Effector memory CD4-positive, alpha-beta T cell (primary cell): Measurements from ENCODE around the gene HFE.
A peak's percentile ranks its signal among the peaks of the same experiment; 100 is the strongest.
"Not testable (repeated sequence)": the region's sequence is repeated elsewhere in the genome, so short reads cannot be mapped to it uniquely, and the experiment has no call there.

Source experiments
- DNase-seq, 3 donors: peaks; one replicate each; pipeline ENCODE4 v3.0.0-alpha.2; 2020
- H3K27ac ChIP-seq: 2 replicates; pipeline ENCODE4 v1.7.0; 2013; ENCODE audit warnings: mild to moderate bottlenecking, low read length, moderate library complexity; ENCODE audit not compliant: insufficient read depth, poor library complexity, severe bottlenecking
- H3K27me3 ChIP-seq: replicated peaks from 2 replicates; pipeline ENCODE4 v1.7.0; 2013; ENCODE audit warnings: mild to moderate bottlenecking, low read length; ENCODE audit not compliant: insufficient read depth, control insufficient read depth, poor library complexity, severe bottlenecking
- H3K36me3 ChIP-seq: 2 replicates; pipeline ENCODE4 v1.7.0; 2013; ENCODE audit warnings: mild to moderate bottlenecking, low read length, moderate library complexity; ENCODE audit not compliant: control insufficient read depth, insufficient read depth
- H3K4me1 ChIP-seq: 2 replicates; pipeline ENCODE4 v1.7.0; 2013; ENCODE audit warnings: low read length, mild to moderate bottlenecking; ENCODE audit not compliant: control insufficient read depth, insufficient read depth, poor library complexity, severe bottlenecking
- H3K4me3 ChIP-seq: 2 replicates; pipeline ENCODE4 v1.7.0; 2013; ENCODE audit warnings: low read length, low read depth, mild to moderate bottlenecking; ENCODE audit not compliant: insufficient read depth, poor library complexity, severe bottlenecking
- H3K9me3 ChIP-seq: 2 replicates; pipeline ENCODE4 v1.7.0; 2013; ENCODE audit warnings: mild to moderate bottlenecking, low read length, moderate library complexity; ENCODE audit not compliant: control insufficient read depth
- total RNA-seq, 3 donors: gene quantifications; one replicate each; lab custom pipeline; 2026; lab: John Stamatoyannopoulos, UW

The HFE gene, protein sequence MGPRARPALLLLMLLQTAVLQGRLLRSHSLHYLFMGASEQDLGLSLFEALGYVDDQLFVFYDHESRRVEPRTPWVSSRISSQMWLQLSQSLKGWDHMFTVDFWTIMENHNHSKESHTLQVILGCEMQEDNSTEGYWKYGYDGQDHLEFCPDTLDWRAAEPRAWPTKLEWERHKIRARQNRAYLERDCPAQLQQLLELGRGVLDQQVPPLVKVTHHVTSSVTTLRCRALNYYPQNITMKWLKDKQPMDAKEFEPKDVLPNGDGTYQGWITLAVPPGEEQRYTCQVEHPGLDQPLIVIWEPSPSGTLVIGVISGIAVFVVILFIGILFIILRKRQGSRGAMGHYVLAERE
- 2.3 to 2.7 (median 2.4) reads per million in 3 donors for total RNA-seq

DNA sequence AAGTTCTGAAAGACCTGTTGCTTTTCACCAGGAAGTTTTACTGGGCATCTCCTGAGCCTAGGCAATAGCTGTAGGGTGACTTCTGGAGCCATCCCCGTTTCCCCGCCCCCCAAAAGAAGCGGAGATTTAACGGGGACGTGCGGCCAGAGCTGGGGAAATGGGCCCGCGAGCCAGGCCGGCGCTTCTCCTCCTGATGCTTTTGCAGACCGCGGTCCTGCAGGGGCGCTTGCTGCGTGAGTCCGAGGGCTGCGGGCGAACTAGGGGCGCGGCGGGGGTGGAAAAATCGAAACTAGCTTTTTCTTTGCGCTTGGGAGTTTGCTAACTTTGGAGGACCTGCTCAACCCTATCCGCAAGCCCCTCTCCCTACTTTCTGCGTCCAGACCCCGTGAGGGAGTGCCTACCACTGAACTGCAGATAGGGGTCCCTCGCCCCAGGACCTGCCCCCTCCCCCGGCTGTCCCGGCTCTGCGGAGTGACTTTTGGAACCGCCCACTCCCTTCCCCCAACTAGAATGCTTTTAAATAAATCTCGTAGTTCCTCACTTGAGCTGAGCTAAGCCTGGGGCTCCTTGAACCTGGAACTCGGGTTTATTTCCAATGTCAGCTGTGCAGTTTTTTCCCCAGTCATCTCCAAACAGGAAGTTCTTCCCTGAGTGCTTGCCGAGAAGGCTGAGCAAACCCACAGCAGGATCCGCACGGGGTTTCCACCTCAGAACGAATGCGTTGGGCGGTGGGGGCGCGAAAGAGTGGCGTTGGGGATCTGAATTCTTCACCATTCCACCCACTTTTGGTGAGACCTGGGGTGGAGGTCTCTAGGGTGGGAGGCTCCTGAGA is at the start of gene HFE:
HFE (plus strand) TSS at position 146 of the 832 bp plus-strand sequence; CDS start at position 158, 12 bp downstream.
- no peaks in the 10 kb centered on the region for H3K27me3 ChIP-seq
- peak in 2 of 3 donors; percentile 11 to 13 for DNase-seq
- H3K4me1 ChIP-seq = peaks cover 21% of the 10 kb centered on the region
- H3K9me3 ChIP-seq = no peaks in the 10 kb centered on the region
- no peaks in the 10 kb centered on the region for H3K36me3 ChIP-seq
- H3K27ac ChIP-seq = peak within 1 kb of the TSS; percentile 66
- peak within 1 kb of the TSS; percentile 91 for H3K4me3 ChIP-seq

DNA sequence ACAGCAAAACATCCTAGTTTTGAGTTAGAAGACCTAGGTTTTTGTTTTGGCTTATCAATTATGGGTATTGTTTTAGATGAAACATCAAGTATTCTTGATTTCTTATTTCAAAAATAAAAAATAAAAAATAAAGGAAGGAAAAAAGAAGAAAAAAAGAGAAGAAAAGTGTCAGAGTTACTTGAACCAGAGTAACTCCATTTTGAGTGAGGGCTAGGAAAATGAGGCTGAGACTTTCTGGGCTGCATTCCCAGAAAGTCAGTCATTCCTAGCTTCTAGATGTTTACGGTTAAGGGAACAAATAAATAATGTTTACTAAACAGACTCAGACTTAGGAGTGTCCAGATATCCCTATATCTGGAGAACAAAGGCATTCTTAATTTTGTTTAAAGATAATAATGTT is 45.3 kb upstream of the HFE start:
- no peaks in the 10 kb centered on the region for H3K4me1 ChIP-seq
- no peak overlapping the region for H3K4me3 ChIP-seq
- no peak for DNase-seq
- H3K27me3 ChIP-seq = no peaks in the 10 kb centered on the region
- H3K27ac ChIP-seq = no peak overlapping the region
- H3K9me3 ChIP-seq = no peaks in the 10 kb centered on the region
- H3K36me3 ChIP-seq = no peaks in the 10 kb centered on the region

DNA sequence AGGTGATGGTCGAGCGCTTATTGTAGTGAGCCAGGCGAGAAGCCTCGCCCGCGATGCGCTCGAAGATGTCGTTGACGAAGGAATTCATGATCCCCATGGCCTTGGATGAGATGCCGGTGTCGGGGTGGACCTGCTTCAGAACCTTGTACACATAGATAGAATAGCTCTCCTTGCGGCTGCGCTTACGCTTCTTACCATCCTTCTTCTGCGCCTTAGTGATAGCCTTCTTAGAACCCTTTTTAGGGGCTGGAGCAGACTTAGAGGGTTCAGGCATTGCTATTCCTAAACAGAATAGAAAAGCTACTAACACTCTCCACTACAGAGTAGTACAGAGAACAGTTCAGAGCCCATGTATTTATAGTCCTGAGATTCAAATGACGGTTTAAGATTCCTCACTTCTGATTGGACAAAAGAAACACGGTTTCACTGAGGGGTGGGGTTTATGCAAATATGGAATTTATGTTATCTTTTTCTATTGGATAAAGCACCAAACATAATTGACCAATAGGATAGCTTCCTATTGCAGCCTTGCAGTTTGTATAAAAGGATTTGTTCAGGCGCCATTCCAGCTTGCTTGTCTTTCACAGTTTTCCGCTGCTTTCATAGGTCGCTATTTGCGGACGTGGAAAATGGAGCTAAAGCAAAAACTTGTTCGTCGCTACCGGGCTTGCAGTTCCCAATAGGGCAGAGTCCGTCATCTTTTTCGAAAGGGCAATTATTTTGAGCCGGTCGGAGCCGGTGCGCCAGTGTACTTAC is 43.7 kb upstream of the HFE start:
- no peaks in the 10 kb centered on the region for H3K9me3 ChIP-seq
- H3K4me3 ChIP-seq = peak overlapping the region; percentile 52
- H3K4me1 ChIP-seq = no peaks in the 10 kb centered on the region
- H3K27me3 ChIP-seq = no peaks in the 10 kb centered on the region
- H3K36me3 ChIP-seq = no peaks in the 10 kb centered on the region
- H3K27ac ChIP-seq = peak overlapping the region; percentile 79
- peak; percentile 52 to 68 (median 62) for DNase-seq

DNA sequence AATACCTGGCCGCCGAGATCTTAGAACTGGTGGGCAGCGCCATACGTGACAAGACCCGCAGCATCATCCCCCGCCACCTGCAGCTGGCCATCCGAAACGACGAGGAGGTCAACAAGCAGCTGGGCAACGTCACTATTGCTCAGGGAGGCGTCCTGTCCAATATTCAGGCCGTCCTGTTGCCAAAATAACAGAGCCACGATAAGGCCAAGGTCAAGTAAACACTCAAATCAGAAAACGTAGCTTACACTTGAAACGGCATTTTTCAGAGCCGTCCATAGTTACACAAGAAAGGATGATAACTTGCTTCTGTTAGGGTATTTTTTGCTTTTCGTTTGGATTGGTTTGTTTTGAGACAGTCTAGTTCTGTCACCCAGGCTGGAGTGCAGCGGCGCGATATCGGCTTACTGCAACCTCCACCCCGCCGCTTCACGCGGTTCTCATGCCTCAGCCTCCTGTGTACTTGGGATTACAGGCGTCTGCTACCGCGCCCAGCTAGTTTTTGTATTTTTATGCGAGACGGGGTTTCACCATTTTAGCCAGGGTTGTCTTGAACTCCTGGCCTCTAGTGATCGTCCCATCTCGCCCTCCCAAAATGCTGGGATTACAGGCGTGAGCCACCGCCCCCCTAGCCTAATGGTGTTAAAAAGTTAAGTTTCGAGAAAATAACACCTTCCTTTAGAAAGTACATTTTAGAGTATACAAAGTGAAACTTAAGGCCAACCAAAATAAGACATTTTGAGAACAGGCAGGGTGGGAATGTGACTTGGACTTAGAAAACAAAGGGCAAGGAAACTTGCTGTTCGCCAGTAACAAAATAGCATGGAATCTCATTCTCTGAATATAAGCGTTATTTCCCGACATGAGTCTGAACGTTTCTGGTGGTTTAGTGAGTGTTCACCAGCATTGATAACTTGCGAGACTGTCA is 42.8 kb upstream of the HFE start:
- no peaks in the 10 kb centered on the region for H3K36me3 ChIP-seq
- peak in 1 of 3 donors; percentile 34 for DNase-seq
- no peaks in the 10 kb centered on the region for H3K4me1 ChIP-seq
- H3K9me3 ChIP-seq = no peaks in the 10 kb centered on the region
- peak overlapping the region; percentile 52 for H3K4me3 ChIP-seq
- no peaks in the 10 kb centered on the region for H3K27me3 ChIP-seq
- H3K27ac ChIP-seq = peak overlapping the region; percentile 79

DNA sequence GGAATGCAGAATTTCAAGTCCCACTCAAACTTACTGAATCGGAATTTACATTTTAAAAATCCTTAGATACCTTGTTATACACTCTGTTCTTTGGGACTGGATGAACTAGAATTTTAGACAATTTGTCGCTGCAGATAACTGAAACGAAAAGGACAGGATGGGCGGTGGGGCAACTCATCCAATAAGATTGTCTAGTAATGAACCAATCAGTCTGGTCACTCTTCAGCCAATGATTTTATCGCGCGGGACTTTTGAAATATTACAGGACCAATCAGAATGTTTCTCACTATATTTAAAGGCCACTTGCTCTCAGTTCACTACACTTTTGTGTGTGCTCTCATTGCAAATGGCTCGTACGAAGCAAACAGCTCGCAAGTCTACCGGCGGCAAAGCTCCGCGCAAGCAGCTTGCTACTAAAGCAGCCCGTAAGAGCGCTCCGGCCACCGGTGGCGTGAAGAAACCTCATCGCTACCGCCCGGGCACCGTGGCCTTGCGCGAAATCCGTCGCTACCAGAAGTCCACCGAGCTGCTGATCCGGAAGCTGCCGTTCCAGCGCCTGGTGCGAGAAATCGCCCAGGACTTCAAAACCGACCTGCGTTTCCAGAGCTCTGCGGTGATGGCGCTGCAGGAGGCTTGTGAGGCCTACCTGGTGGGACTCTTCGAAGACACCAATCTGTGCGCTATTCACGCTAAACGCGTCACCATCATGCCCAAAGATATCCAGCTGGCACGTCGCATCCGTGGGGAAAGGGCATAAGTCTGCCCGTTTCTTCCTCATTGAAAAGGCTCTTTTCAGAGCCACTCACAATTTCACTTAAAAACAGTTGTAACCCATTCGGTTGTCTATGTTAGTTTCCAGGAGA is 41.9 kb upstream of the HFE start:
- no peaks in the 10 kb centered on the region for H3K4me1 ChIP-seq
- H3K36me3 ChIP-seq = no peaks in the 10 kb centered on the region
- H3K4me3 ChIP-seq = peak overlapping the region; percentile 52
- H3K9me3 ChIP-seq = no peaks in the 10 kb centered on the region
- H3K27me3 ChIP-seq = no peaks in the 10 kb centered on the region
- DNase-seq = peak; percentile 51 to 75 (median 53)
- H3K27ac ChIP-seq = peak overlapping the region; percentile 79

DNA sequence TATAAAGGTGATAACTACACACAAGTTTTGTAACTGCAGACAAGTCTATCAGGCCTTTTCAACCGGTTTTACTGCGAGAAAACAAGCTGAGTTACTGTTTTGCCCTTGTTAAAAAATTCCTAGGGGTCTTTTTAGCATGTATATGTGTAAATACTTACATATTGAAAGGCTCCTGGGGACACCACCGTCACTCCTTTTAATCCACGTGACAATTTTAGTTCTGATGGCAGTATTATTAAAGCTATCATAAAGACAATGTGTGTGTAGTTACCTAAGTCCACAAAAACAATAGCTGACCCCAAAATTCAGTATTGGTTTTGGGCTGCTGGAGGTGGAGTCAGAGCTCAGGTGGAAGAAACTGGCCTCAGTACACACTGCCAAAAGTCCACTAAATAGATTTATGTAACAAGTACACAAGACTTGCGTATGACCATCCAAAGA is 41.3 kb upstream of the HFE start:
- Histone ChIP-seq H3K27me3 (no peaks in the 10 kb centered on the region), H3K4me3 (peak overlapping the region; percentile 52), H3K36me3 (no peaks in the 10 kb centered on the region), H3K9me3 (no peaks in the 10 kb centered on the region), H3K27ac (no peak overlapping the region), H3K4me1 (no peaks in the 10 kb centered on the region)
- DNase-seq = no peak

DNA sequence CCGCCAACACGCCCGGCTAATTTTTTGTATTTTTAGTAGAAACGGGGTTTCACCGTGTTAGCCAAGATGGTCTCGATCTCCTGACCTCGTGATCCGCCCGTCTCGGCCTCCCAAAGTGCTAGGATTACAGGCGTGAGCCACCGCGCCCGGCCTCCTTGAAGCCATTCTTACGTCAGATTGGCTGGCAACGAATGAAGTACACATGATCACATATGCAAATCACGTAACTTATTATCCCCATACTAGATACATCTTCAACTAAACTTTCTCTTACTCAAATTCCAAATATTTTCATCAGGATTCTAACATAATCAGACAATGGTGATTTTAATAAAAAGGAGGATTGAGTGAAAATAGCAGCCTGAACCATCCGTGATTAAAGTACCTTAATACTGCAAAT is 39.9 kb upstream of the HFE start:
- H3K4me3 ChIP-seq, H3K36me3 ChIP-seq, H3K27me3 ChIP-seq, DNase-seq, H3K4me1 ChIP-seq, H3K27ac ChIP-seq, H3K9me3 ChIP-seq: not testable (repeated sequence)

DNA sequence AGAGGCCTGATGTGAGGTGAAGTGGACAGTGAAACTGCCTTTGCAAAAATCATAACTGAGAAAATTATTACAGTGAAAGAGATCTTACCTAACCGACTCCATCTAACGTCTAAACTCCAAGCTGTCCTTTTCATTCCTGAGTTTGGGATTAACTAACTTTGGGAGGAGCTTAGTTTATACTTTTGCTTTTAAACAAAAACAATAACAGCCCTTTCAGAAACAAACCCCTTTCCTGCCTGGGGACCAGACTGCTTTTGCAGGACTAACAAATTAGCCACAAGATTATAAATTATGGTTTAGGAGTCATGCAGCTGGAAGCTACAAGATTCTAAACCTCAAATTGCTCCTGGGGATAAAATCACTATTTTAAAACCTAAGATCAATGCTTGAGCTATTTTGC is 38.6 kb upstream of the HFE start:
- H3K36me3 ChIP-seq = no peaks in the 10 kb centered on the region
- H3K4me3 ChIP-seq = no peak overlapping the region
- H3K9me3 ChIP-seq = no peaks in the 10 kb centered on the region
- no peak overlapping the region for H3K27ac ChIP-seq
- no peaks in the 10 kb centered on the region for H3K27me3 ChIP-seq
- H3K4me1 ChIP-seq = no peaks in the 10 kb centered on the region
- no peak for DNase-seq
